K562 (cell line): ENCODE measurements around the gene CEBPZ. TPM values are rescaled to one million over a fixed set of nuclear protein-coding genes. Genes with fewer than 3 reads are reported as not detected.

Source experiments
- AFF4 ChIP-seq: sonication (generic); formaldehyde crosslinking; IDR thresholded peaks from 2 replicates; pipeline ENCODE4 v1.8.0; 2023; ENCODE audit warnings: mild to moderate bottlenecking, missing genetic modification reagents
- CTCF ChIP-seq, 3 experiments: IDR thresholded peaks in 2 of 3; conservative IDR thresholded peaks in 1 of 3; 2 replicates each; pipeline ENCODE4 v1.5.1; 2011 to 2012; ENCODE audit warnings: low read length in 3 of 3, mild to moderate bottlenecking in 3 of 3, control low read depth in 2 of 3, improper control_type of control experiment in 1 of 3, inconsistent platforms in 1 of 3, low read depth in 1 of 3, mixed read lengths in 1 of 3, moderate library complexity in 1 of 3; ENCODE audit not compliant: insufficient read depth in 2 of 3
- ETV5 ChIP-seq: sonication (generic); formaldehyde crosslinking; IDR thresholded peaks from 2 replicates; pipeline ENCODE4 v1.4.0; 2020; ENCODE audit warnings: low read depth, mild to moderate bottlenecking, missing genetic modification reagents
- FOXP4 ChIP-seq: sonication (generic); formaldehyde crosslinking; IDR thresholded peaks from 2 replicates; pipeline ENCODE4 v1.8.0; 2022; ENCODE audit warnings: mild to moderate bottlenecking, missing genetic modification reagents, borderline replicate concordance
- MYBL2 ChIP-seq, 2 experiments: fragments of 450-650 bp in 1 of 2; sonication (generic) in 1 of 2; formaldehyde crosslinking in 1 of 2; IDR thresholded peaks; 2 replicates each; pipeline versions ENCODE4 v1.6.1 to v1.8.1; 2017 to 2022; ENCODE audit warnings: borderline replicate concordance in 1 of 2, inconsistent platforms in 1 of 2, low read depth in 1 of 2, mild to moderate bottlenecking in 1 of 2, missing genetic modification reagents in 1 of 2, moderate library complexity in 1 of 2
- PREB ChIP-seq: sonication (generic); formaldehyde crosslinking; IDR thresholded peaks from 2 replicates; pipeline ENCODE4 v1.8.1; 2023; ENCODE audit warnings: mild to moderate bottlenecking, missing genetic modification reagents
- RHOXF2B ChIP-seq: fragments of 250-450 bp; sonication (Bioruptor Pico); conservative IDR thresholded peaks from 2 replicates; pipeline ENCODE4 v1.5.1; 2021
- SAP30 ChIP-seq: fragments of 200-600 bp; sonication (generic); IDR thresholded peaks from 2 replicates; pipeline ENCODE4 v1.6.1; 2012; ENCODE audit warnings: borderline replicate concordance, low read depth, mild to moderate bottlenecking, moderate library complexity, low read length, control low read depth, inconsistent platforms; ENCODE audit not compliant: insufficient read depth, poor library complexity, severe bottlenecking
- SIN3B ChIP-seq: fragments of 450-650 bp; IDR thresholded peaks from 2 replicates; pipeline ENCODE4 v1.6.1; 2017; ENCODE audit warnings: low read depth, mild to moderate bottlenecking, moderate library complexity
- UBTF ChIP-seq, 2 experiments: IDR thresholded peaks; 2 replicates each; pipeline ENCODE4 v1.6.1; 2012; ENCODE audit warnings: improper control_type of control experiment in 2 of 2, low read depth in 2 of 2, low read length in 2 of 2, borderline replicate concordance in 1 of 2
- ZNF224 ChIP-seq: sonication (generic); formaldehyde crosslinking; IDR thresholded peaks from 2 replicates; pipeline ENCODE4 v1.8.0; 2022; ENCODE audit warnings: mild to moderate bottlenecking, missing genetic modification reagents
- polyA plus RNA-seq, 8 experiments: library from polyadenylated mRNA; depleted of rRNA in 4 of 8; stranded (reverse) in 5 of 8; unstranded in 3 of 8; fragments of >200 nt; fragmentation: Nextera tagmentation in 2 of 8; fragmentation: Illumina TruSeq in 1 of 8; extraction: Ambion mirVana in 2 of 8; extraction: Trizol in 1 of 8; gene quantifications; 2 replicates each; pipeline versions ENCODE4 v1.2.1 to v1.2.3, GENCODE V29; 2011 to 2014; ENCODE audit warnings: inconsistent platforms in 1 of 8, missing spikeins in 1 of 8
- total RNA-seq, 7 experiments: library from RNA; depleted of rRNA in 6 of 7; stranded (reverse); fragments of >200 nt in 6 of 7; fragmentation: Illumina TruSeq in 2 of 7; extraction: Trizol in 2 of 7; gene quantifications; 2 replicates each; pipeline versions ENCODE4 v1.2.1 to v1.2.3, GENCODE V29; 2011 to 2021; ENCODE audit warnings: low replicate concordance in 1 of 7

CEBPZ gene
- total and polyA plus RNA-seq, 9 of the 15 experiments (the other 6 are each of a cell fraction or from before 2014, with no cell fraction given), result 49.7 to 160 (median 82.8) TPM

- TF ChIP-seq CTCF (IDR thresholded peaks at IDR 0.05 in 2 of 3, conservative IDR thresholded peaks at IDR 0.05 in 1 of 3; ENCODE audit: insufficient read depth in 2 of 3, low read depth in 1 of 3, low read length in 3 of 3), result 0 out of 6 replicates have a peak, but pooled peaks of 1 of the 3 experiments have one; percentile 4
- no peak for TF ChIP-seq ZNF224 (CRISPR knock-in tag)
- 0 out of 2 replicates have a peak, but pooled peaks have one; percentile 25 for TF ChIP-seq FOXP4
- TF ChIP-seq SIN3B, result peak; percentile 80
- no peak for TF ChIP-seq MYBL2 (IDR thresholded peaks at IDR 0.05; ENCODE audit: low read depth)
- no peak for TF ChIP-seq MYBL2 (CRISPR knock-in tag; IDR thresholded peaks at IDR 0.05; ENCODE audit: borderline replicate concordance)
- TF ChIP-seq ETV5 (CRISPR knock-in tag), result peak; percentile 55
- TF ChIP-seq AFF4, result peak; percentile 91
- peak; percentile 56 for TF ChIP-seq SAP30
- TF ChIP-seq PREB, result no peak
- 0 out of 2 replicates have a peak, but pooled peaks have one; percentile 43 for TF ChIP-seq RHOXF2B (CRISPR knock-in tag)
- peak in 1 of 2 experiments; percentile 21; a peak in 1 of 4 replicates for TF ChIP-seq UBTF (IDR thresholded peaks at IDR 0.05; ENCODE audit: borderline replicate concordance in 1 of 2, low read depth in 2 of 2, low read length in 2 of 2)
These were observed at the start of gene CEBPZ, which contains the start of gene NDUFAF7 (continued) for GRCh38 chr2:37231241-37232130.
